ENCODE results near the gene MRPL49. TPM values are rescaled to one million over a fixed set of nuclear protein-coding genes. Genes with fewer than 3 reads are reported as not detected.
A peak's percentile ranks its signal among the peaks of the same experiment; 100 is the strongest.

MRPL49 gene
- total RNA-seq, 1 experiment from 2014 or later, result 44.5 TPM

- Histone ChIP-seq H3K27me3 (ENCODE audit: low read length) (no peaks in the 10 kb centered on the region), H3K9me3 (ENCODE audit: low read length) (no peaks in the 10 kb centered on the region), H2AFZ (ENCODE audit: low read length) (no peak overlapping the region), H3K79me2 (ENCODE audit: low read length) (peaks cover 42% of the 10 kb centered on the region), H3K4me3 (ENCODE audit: low read length) (peak overlapping the region; percentile 99), H3K27ac (ENCODE audit: low read length) (peak overlapping the region; percentile 85), H3K4me2 (ENCODE audit: low read depth, low read length, poor library complexity, severe bottlenecking) (peak overlapping the region; percentile 99), H3K9ac (ENCODE audit: low read length) (peak overlapping the region; percentile 97), H4K20me1 (ENCODE audit: insufficient read depth, low read depth, low read length) (no peaks in the 10 kb centered on the region), H3K4me1 (ENCODE audit: low read length) (peaks cover 57% of the 10 kb centered on the region), H3K9me2 (replicated peaks; ENCODE audit: insufficient read depth, low read length) (no peaks in the 10 kb centered on the region), H3K36me3 (ENCODE audit: insufficient read depth, low read length) (0 out of 2 replicates have a peak, but pooled peaks cover 6% of the 10 kb centered on the region)
- peak; percentile 88 for DNase-seq
Observed at GRCh38 chr11:65112546-65113360, 9.4 kb upstream of the MRPL49 start.

- peak overlapping the region; percentile 85 for H3K27ac ChIP-seq (ENCODE audit: low read length)
- H3K4me1 ChIP-seq (ENCODE audit: low read length), result peaks cover 62% of the 10 kb centered on the region
- no peaks in the 10 kb centered on the region for H3K9me2 ChIP-seq (replicated peaks; ENCODE audit: insufficient read depth, low read length)
- peaks cover 6% of the 10 kb centered on the region; the same call in 1 of the 2 replicates for H3K36me3 ChIP-seq (ENCODE audit: insufficient read depth, low read length)
- H3K9ac ChIP-seq (ENCODE audit: low read length), result peak overlapping the region; percentile 97
- peaks cover 42% of the 10 kb centered on the region for H3K79me2 ChIP-seq (ENCODE audit: low read length)
- no peaks in the 10 kb centered on the region for H3K9me3 ChIP-seq (ENCODE audit: low read length)
- peak overlapping the region; percentile 99 for H3K4me3 ChIP-seq (ENCODE audit: low read length)
- H3K27me3 ChIP-seq (ENCODE audit: low read length), result no peaks in the 10 kb centered on the region
- H2AFZ ChIP-seq (ENCODE audit: low read length), result no peak overlapping the region
- peak overlapping the region; percentile 99 for H3K4me2 ChIP-seq (ENCODE audit: low read depth, low read length, poor library complexity, severe bottlenecking)
- H4K20me1 ChIP-seq (ENCODE audit: insufficient read depth, low read depth, low read length), result no peaks in the 10 kb centered on the region
- DNase-seq, result peak; percentile 56
Observed at GRCh38 chr11:65113361-65113756, 8.8 kb upstream of the MRPL49 start.

- Histone ChIP-seq H4K20me1 (ENCODE audit: insufficient read depth, low read depth, low read length) (no peaks in the 10 kb centered on the region), H2AFZ (ENCODE audit: low read length) (no peak overlapping the region), H3K4me1 (ENCODE audit: low read length) (peaks cover 67% of the 10 kb centered on the region), H3K4me2 (ENCODE audit: low read depth, low read length, poor library complexity, severe bottlenecking) (peak overlapping the region; percentile 99), H3K9me3 (ENCODE audit: low read length) (no peaks in the 10 kb centered on the region), H3K79me2 (ENCODE audit: low read length) (peaks cover 42% of the 10 kb centered on the region), H3K36me3 (ENCODE audit: insufficient read depth, low read length) (peaks cover 10% of the 10 kb centered on the region; the same call in 1 of the 2 replicates), H3K27ac (ENCODE audit: low read length) (peak overlapping the region; percentile 85), H3K9me2 (replicated peaks; ENCODE audit: insufficient read depth, low read length) (no peaks in the 10 kb centered on the region), H3K27me3 (ENCODE audit: low read length) (no peaks in the 10 kb centered on the region), H3K9ac (ENCODE audit: low read length) (peak overlapping the region; percentile 97), H3K4me3 (ENCODE audit: low read length) (peak overlapping the region; percentile 99)
- DNase-seq, result no peak
Observed at GRCh38 chr11:65113839-65114238, 8.3 kb upstream of the MRPL49 start.

- Histone ChIP-seq H3K36me3 (ENCODE audit: insufficient read depth, low read length) (peaks cover 14% of the 10 kb centered on the region; the same call in 1 of the 2 replicates), H3K4me2 (ENCODE audit: low read depth, low read length, poor library complexity, severe bottlenecking) (peak overlapping the region; percentile 86), H3K79me2 (ENCODE audit: low read length) (peaks cover 42% of the 10 kb centered on the region), H3K27ac (ENCODE audit: low read length) (no peak overlapping the region), H2AFZ (ENCODE audit: low read length) (no peak overlapping the region), H3K27me3 (ENCODE audit: low read length) (no peaks in the 10 kb centered on the region), H3K9ac (ENCODE audit: low read length) (0 out of 2 replicates have a peak overlapping the region, but pooled peaks have one; percentile 95), H3K4me3 (ENCODE audit: low read length) (no peak overlapping the region), H3K4me1 (ENCODE audit: low read length) (peaks cover 75% of the 10 kb centered on the region), H4K20me1 (ENCODE audit: insufficient read depth, low read depth, low read length) (no peaks in the 10 kb centered on the region), H3K9me2 (replicated peaks; ENCODE audit: insufficient read depth, low read length) (no peaks in the 10 kb centered on the region), H3K9me3 (ENCODE audit: low read length) (no peaks in the 10 kb centered on the region)
- DNase-seq, result no peak
Observed at GRCh38 chr11:65114538-65115171, 7.5 kb upstream of the MRPL49 start.

GRCh38 chr11:65115361-65116082 is 6.6 kb upstream of the MRPL49 start:
- Histone ChIP-seq H3K4me2 (ENCODE audit: low read depth, low read length, poor library complexity, severe bottlenecking) (peak overlapping the region; percentile 86), H3K9ac (ENCODE audit: low read length) (peak overlapping the region; percentile 95), H4K20me1 (ENCODE audit: insufficient read depth, low read depth, low read length) (no peaks in the 10 kb centered on the region), H3K4me1 (ENCODE audit: low read length) (peaks cover 82% of the 10 kb centered on the region), H3K27ac (ENCODE audit: low read length) (peak overlapping the region; percentile 88; the same call in 1 of the 2 replicates), H3K36me3 (ENCODE audit: insufficient read depth, low read length) (peaks cover 23% of the 10 kb centered on the region; the same call in 1 of the 2 replicates), H3K27me3 (ENCODE audit: low read length) (no peaks in the 10 kb centered on the region), H3K9me3 (ENCODE audit: low read length) (no peaks in the 10 kb centered on the region), H3K79me2 (ENCODE audit: low read length) (peaks cover 48% of the 10 kb centered on the region), H3K4me3 (ENCODE audit: low read length) (peak overlapping the region; percentile 86), H3K9me2 (replicated peaks; ENCODE audit: insufficient read depth, low read length) (no peaks in the 10 kb centered on the region), H2AFZ (ENCODE audit: low read length) (no peak overlapping the region)
- no peak for DNase-seq

- peaks cover 29% of the 10 kb centered on the region; the same call in 1 of the 2 replicates for H3K36me3 ChIP-seq (ENCODE audit: insufficient read depth, low read length)
- peak overlapping the region; percentile 86 for H3K4me3 ChIP-seq (ENCODE audit: low read length)
- H2AFZ ChIP-seq (ENCODE audit: low read length), result no peak overlapping the region
- no peaks in the 10 kb centered on the region for H3K9me2 ChIP-seq (replicated peaks; ENCODE audit: insufficient read depth, low read length)
- H3K4me2 ChIP-seq (ENCODE audit: low read depth, low read length, poor library complexity, severe bottlenecking), result peak overlapping the region; percentile 86
- H3K27me3 ChIP-seq (ENCODE audit: low read length), result no peaks in the 10 kb centered on the region
- peak overlapping the region; percentile 95 for H3K9ac ChIP-seq (ENCODE audit: low read length)
- peaks cover 79% of the 10 kb centered on the region for H3K4me1 ChIP-seq (ENCODE audit: low read length)
- H3K79me2 ChIP-seq (ENCODE audit: low read length), result peaks cover 59% of the 10 kb centered on the region
- H3K9me3 ChIP-seq (ENCODE audit: low read length), result no peaks in the 10 kb centered on the region
- DNase-seq, result peak; percentile 82
- H4K20me1 ChIP-seq (ENCODE audit: insufficient read depth, low read depth, low read length), result no peaks in the 10 kb centered on the region
- H3K27ac ChIP-seq (ENCODE audit: low read length), result peak overlapping the region; percentile 88
Observed at GRCh38 chr11:65116370-65117205, 5.5 kb upstream of the MRPL49 start.

GRCh38 chr11:65117206-65118096 is 4.7 kb upstream of the MRPL49 start, which contains the start of gene ZNHIT2:
TSS of gene ZNHIT2 (minus strand) at chr11:65117701. CDS start at chr11:65117653, 48 bp downstream.
- Histone ChIP-seq H3K27me3 (ENCODE audit: low read length) (no peaks in the 10 kb centered on the region), H4K20me1 (ENCODE audit: insufficient read depth, low read depth, low read length) (no peaks in the 10 kb centered on the region), H3K9ac (ENCODE audit: low read length) (peak within 1 kb of the TSS; percentile 98), H3K9me2 (replicated peaks; ENCODE audit: insufficient read depth, low read length) (no peaks in the 10 kb centered on the region), H3K36me3 (ENCODE audit: insufficient read depth, low read length) (peaks cover 29% of the 10 kb centered on the region; the same call in 1 of the 2 replicates), H2AFZ (ENCODE audit: low read length) (no peak within 1 kb of the TSS), H3K4me3 (ENCODE audit: low read length) (peak within 1 kb of the TSS; percentile 86), H3K9me3 (ENCODE audit: low read length) (no peaks in the 10 kb centered on the region), H3K27ac (ENCODE audit: low read length) (peak within 1 kb of the TSS; percentile 95), H3K79me2 (ENCODE audit: low read length) (peaks cover 62% of the 10 kb centered on the region), H3K4me2 (ENCODE audit: low read depth, low read length, poor library complexity, severe bottlenecking) (peak within 1 kb of the TSS; percentile 97), H3K4me1 (ENCODE audit: low read length) (peaks cover 79% of the 10 kb centered on the region)
- DNase-seq, result peak; percentile 100
